Mucosa of gallbladder (tissue), 1 donor: ENCODE results near the gene MAP2K7. TPM values are rescaled to one million over a fixed set of nuclear protein-coding genes. Genes with fewer than 3 reads are reported as not detected.
"Not testable (repeated sequence)": the region's sequence is repeated elsewhere in the genome, so short reads cannot be mapped to it uniquely, and the experiment has no call there.

Source experiments
- DNase-seq: peaks from one replicate; pipeline ENCODE4 v3.0.0-alpha.2; 2020; ENCODE audit warnings: low spot score
- total RNA-seq: library from RNA; stranded (reverse); gene quantifications from one replicate; pipeline ENCODE4 v1.2.1, GENCODE V29; 2021
- donor health status: DM: no; HTN: no; CAD: no.

The MAP2K7 gene
- total RNA-seq, 1 donor from 2014 or later = 39.1 TPM

DNA sequence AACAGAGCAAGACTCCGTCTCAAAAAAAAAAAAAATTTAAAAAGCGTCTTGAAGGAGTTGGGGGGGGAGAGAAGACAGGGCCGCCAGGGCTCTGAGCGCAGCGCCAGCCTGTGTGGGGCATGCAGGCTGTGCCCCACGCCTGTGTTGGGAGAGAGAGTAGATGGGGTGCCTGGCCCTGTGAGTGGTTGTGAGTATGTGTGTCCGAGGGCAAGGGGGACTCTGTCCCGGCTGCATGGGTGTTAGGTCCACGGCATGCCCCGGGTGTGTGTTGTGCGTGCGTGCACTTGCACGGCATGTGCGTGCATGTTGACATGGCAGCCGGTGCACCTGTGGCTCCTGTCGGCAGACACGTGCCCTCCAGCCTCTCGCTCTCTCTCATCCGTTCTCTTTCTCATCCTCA is 3.4 kb downstream of the MAP2K7 start:
- no peak for DNase-seq

GRCh38 chr19:7907544-7907943 is 3.9 kb downstream of the MAP2K7 start:
- DNase-seq = no peak

DNA sequence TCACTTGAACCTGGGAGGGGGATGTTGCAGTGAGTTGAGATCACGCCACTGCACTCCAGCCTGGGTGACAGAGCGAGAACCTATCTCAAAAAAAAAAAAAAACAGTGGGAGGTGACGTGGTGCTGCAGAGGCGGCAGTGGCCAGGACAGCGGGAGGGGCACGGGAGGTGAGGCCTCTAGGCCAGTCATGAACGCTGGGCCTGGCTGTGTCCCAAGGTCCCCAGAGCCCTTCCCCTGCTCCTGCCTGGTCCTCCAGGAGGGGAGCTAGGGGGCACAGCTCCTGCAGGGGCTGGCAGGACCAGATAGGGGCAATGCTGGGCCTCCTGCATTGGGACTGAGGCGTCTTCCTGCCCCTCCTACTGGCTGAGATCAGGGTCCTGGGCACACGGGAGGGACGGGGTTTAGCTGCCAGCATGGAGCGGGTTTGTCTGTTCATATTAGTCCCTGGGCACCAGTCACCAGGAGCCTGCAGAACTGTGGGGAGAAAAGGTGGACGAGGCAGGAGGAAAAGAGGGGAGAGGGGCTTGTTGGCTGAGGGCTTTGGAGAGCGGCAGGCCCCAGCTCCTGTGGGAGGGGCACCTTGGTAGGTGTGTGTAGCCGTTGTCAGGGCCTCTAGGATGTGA is 4.5 kb downstream of the MAP2K7 start:
- no peak for DNase-seq

DNA sequence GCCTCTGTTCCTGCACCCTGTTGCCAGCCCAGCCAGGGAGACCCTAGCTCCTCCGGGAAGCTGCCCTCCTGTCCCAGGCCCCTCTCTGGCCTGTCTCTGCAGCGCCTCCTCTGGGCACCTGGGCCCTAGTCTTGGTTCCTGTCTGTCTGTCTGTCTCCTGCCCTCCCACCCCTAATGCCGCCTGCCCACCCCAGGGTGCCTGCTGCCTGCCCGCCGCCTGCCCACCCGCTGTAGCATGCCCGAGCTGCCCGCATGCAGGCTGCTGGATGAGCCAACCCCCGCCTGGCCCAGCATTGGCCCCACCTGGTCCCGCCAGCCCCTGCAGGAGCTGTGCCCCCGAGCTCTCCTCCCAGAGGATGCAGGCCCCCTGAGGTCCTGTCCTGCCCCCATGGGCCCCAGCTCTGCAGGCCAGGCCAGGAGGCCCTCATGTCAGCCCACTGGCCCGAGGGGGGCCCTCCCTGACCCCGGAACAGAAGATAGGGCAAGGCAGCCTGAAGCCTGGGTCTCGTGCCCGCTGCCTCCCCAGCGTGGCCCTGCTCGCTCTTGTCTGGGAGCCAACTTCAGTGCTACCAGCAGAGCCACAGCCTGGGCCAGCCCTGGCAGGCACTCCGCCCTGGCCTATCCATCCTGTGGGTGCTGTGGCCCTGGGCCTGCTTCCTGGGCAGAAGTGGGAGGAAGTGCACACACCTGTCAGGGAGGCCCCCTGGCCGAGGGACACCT is 5.2 kb downstream of the MAP2K7 start:
- DNase-seq = no peak

- no peak for DNase-seq
These were observed 5.9 kb downstream of the MAP2K7 start for GRCh38 chr19:7909471-7910067.

DNA sequence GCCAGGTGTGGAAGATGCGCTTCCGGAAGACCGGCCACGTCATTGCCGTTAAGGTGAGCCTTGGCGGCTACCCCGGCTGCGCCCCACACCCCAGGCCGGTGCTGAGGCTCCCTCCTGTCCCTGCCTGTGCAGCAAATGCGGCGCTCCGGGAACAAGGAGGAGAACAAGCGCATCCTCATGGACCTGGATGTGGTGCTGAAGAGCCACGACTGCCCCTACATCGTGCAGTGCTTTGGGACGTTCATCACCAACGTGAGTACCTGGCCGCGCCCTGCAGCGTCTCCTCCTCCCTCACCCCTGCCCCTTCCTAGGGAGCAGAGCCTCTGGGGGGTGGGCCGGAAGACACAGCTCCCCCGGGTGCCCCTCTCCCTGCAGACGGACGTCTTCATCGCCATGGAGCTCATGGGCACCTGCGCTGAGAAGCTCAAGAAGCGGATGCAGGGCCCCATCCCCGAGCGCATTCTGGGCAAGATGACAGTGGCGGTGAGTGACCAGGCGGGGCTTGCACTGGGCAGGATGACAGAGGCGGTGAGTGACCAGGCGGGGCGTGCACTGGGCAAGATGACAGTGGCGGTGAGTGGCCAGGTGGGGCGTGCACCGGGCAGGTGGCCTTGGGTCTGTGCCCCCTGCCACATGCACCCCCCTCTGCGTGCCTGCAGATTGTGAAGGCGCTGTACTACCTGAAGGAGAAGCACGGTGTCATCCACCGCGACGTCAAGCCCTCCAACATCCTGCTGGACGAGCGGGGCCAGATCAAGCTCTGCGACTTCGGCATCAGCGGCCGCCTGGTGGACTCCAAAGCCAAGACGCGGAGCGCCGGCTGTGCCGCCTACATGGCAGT is 6.9 kb downstream of the MAP2K7 start:
- DNase-seq = no peak

- no peak for DNase-seq
These were observed 7.9 kb downstream of the MAP2K7 start for GRCh38 chr19:7911508-7912143.

- DNase-seq = no peak
These were observed 8.5 kb downstream of the MAP2K7 start for GRCh38 chr19:7912144-7912696.

- no peak for DNase-seq
These were observed 9.3 kb downstream of the MAP2K7 start for GRCh38 chr19:7912697-7913564.

DNA sequence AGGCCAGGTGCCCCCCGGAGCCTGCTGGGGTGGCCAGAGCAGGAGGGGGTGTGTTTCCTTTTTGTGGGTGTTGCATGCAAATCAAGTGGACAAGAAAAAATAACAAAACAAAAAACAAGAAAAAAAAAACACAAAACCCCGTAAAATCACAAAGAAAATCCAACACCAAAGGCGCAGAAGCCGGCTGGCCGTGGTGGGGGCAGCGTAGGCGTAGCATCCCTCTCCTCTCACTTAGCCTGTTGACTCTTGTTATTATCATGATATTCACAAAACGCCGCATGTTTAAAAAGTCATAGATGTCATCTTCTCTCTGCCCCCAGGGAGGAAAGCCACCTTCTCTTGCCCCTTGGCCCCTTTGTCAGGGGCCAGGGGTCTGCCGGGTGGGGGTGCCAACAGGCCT is 10.0 kb downstream of the MAP2K7 start:
- no peak for DNase-seq

DNA sequence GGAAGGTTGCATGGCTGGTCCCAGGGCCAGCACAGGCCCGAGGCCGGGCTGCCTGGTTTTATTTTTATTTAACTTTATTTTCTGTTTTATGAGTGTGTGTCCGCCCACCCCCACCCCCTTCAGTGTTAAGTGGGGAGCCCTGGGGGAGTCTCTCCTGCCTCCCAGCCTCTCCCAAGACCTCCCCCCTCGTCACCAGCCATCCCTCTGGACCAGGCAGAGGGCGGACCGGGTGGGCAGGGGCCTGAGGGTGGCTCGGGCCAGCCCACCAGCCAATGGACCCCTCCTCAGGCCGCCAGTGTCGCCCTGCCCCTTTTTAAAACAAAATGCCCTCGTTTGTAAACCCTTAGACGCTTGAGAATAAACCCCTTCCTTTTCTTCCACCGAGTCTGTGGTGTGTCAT is 10.4 kb downstream of the MAP2K7 start:
- DNase-seq = no peak

DNA sequence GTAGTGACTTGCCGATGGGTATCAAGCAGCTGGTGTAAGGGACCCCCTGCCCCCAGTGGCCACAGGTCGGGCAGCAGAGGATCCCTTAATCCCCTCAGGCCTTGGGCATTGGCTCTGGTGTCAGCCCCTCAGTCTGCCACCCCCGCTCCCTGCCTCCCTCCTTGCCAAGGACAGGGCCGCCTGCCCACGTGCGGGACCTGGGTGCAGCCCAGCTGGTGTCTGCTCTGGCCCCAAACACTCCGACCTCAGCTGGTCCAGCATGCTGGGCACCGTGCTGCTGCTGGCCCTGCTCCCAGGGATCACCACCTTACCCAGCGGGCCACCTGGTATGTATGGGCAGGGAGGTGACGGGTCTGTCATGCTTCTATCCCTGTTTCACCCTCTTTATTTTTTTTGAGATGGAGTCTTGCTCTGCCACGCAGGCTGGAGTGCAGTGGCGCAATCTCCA is 10.9 kb downstream of the MAP2K7 start, which contains the start of gene TGFBR3L:
Gene TGFBR3L (plus strand): TSS at position 233 of the 448 bp plus-strand sequence.
- no peak for DNase-seq

GRCh38 chr19:7915250-7916102 is 11.8 kb downstream of the MAP2K7 start:
- no peak for DNase-seq

DNA sequence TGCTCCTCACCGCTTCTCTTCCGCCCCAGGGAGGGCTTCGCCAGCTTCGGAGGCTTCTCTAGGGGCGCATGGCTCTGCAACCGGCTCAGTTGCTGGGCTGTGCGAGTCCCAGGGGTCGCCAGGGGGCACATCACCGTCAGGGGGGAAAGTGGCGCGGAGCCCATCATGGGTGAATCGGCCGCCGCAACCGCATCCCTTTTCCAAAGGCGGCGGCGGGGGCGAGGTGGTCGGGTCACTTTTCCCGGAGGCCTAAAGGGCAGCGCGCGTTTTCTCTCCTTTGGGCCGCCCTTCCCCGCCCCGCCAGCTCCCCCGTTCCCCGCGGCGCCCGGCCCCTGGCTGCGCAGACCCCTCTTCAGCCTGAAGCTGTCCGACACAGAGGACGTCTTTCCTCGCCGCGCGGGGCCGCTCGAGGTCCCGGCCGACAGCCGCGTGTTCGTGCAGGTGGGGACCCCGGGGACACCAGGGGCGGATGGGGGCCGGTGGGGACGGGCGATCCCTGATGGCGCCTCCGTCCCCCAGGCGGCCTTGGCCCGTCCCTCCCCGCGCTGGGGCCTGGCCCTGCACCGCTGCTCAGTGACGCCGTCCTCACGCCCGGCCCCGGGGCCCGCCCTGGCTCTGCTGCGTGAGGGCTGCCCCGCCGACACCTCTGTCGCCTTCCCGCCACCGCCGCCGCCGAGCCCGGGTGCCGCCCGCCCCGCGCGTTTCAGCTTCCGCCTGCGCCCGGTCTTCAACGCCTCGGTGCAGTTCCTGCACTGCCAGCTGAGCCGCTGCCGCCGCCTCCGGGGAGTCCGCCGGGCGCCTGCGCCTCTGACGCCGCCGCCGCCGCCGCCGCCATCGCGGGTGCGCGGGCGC is 12.7 kb downstream of the MAP2K7 start:
- no peak for DNase-seq

- no peak for DNase-seq
These were observed 13.2 kb downstream of the MAP2K7 start for GRCh38 chr19:7916955-7917266.

DNA sequence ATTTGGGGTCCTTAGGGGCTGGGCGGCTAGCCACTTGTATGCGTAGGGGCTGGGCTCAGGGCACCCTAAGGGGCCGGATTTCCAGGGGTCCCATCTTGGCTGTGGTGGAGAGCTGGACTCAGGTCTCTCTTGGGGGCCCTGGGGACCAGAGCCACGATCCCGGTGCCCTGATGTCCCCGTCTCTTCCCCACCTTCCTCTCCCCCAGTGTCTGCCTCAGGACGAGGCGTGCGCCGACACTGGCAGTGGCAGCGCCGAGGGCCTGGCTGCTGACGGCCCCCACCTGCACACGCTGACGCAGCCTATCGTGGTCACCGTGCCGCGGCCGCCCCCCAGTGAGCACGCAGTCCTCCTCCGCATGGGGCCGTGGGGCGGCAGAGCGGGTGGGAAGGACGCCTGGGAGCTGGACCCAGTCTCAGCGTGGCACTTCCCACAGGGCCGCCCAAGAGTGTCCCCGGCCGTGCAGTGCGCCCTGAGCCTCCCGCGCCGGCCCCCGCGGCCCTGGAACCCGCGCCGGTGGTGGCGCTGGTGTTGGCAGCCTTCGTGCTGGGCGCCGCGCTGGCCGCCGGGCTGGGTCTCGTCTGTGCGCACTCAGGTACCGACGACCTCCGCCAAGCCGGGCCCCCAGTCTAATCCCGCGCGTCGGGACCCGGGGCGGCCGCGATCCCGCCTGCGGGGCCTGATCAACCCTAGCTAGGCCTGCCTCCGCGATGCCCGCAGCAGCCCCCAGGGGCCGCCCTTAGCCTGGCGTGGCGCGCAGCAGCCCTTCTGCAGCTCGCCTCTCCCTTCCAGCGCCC is 13.8 kb downstream of the MAP2K7 start:
- no peak for DNase-seq

DNA sequence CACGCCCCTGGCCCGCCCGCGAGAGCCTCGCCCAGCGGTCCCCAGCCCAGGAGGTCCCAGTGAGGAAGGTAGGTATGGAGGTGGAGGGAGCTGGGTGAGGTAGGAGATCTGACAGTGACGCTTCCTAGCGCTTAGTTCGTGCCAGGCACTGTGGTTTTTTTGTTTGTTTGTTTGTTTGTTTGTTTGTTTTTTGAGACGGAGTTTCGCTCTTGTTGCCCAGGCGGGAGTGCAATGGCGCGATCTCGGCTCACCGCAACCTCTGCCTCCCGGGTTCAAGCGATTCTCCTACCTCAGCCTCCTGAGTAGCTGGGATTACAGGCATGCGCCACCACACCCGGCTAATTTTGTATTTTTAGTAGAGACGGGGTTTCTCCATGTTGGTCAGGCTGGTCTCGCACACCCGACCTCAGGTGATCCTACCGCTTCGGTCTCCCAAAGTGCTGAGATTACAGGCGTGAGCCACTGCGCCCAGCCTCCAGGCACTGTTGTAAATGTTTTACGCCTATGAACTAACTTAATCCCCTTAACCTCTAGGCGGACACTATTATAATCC is 14.5 kb downstream of the MAP2K7 start:
- DNase-seq = not testable (repeated sequence)
